Ammon's horn (tissue), 1 donor: ENCODE measurements around the gene FAN1.

Experiments
- DNase-seq: peaks from one replicate; pipeline ENCODE4 v3.0.0-alpha.2; 2016; ENCODE audit warnings: low spot score

Gene FAN1

GRCh38 chr15:30921106-30921505, 17.4 kb downstream of the FAN1 start:
- DNase-seq, result no peak

- peak; percentile 84 for DNase-seq
These were observed 18.2 kb downstream of the FAN1 start for GRCh38 chr15:30921781-30922479.

- peak; percentile 95 for DNase-seq
These were observed 19.0 kb downstream of the FAN1 start for GRCh38 chr15:30922480-30923311.

DNA sequence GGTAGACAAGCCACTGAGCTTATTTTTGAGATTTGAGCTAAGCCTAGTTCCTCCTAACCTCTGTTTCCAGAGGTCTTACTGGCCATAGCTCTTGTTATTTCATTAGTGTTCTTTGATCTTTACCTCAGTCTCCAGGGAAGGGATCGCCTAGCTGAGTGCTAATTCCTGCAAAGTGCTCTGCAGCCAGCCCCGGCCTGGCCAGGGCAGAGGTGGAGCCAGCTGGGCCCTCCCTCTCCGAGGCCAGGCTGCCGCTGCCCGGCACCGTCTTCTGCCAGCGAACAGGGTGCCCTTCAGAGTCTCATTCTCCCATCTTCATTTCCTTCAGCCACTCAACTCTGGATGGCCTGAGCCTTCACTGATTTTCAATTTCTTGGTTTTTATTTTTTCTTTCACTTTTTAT, 19.7 kb downstream of the FAN1 start:
- peak; percentile 89 for DNase-seq

- no peak for DNase-seq
These were observed 20.6 kb downstream of the FAN1 start for GRCh38 chr15:30924353-30924752.

GRCh38 chr15:30925686-30926085, 22.0 kb downstream of the FAN1 start:
- DNase-seq, result no peak

DNA sequence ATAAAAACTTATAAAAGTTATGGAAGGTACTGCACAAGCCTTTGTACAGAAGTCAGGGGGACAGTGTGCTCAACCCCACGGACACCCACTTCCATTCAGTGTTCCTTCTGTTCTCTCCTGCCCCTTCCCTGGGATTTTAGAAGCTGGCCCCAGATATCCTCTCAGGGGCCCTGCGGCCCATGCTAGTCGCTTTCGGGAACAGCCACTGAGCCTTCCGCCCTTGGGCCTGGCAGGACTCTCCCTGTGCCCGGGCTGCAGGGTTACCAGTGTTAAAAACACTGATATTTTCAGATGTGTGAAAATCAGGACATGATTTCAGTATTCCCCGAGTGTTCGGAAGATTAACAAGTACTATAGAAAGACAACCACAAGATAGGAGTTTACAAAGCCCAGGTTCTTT, 22.4 kb downstream of the FAN1 start:
- no peak for DNase-seq

- no peak for DNase-seq
These were observed 23.5 kb downstream of the FAN1 start for GRCh38 chr15:30927148-30927761.

GRCh38 chr15:30928076-30928475, 24.4 kb downstream of the FAN1 start:
- DNase-seq, result no peak

- no peak for DNase-seq
These were observed 25.5 kb downstream of the FAN1 start for GRCh38 chr15:30929064-30929669.

GRCh38 chr15:30929982-30930381, 26.3 kb downstream of the FAN1 start:
- DNase-seq, result no peak

GRCh38 chr15:30930422-30930821, 26.7 kb downstream of the FAN1 start:
- DNase-seq, result no peak

DNA sequence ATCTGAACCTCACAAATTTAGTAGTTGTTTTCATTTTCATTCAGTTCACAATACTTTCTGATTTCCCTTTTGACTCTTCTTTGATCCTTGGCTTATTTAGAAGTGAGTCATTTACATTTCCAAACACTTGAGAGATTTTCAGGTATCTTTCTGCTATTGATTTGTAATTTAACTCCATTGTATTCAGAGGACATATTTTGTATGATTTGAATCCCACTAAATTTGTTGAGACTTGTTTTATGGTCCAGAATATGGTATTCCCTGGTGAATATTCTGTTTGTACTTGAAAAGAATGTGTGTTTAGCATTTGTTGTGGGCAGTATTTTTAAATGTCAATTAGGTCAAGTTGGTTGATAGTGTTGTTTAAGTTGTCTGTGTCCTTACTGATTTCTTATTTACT, 29.6 kb downstream of the FAN1 start:
- no peak for DNase-seq

GRCh38 chr15:30939161-30939560, 35.4 kb downstream of the FAN1 start:
- no peak for DNase-seq

DNA sequence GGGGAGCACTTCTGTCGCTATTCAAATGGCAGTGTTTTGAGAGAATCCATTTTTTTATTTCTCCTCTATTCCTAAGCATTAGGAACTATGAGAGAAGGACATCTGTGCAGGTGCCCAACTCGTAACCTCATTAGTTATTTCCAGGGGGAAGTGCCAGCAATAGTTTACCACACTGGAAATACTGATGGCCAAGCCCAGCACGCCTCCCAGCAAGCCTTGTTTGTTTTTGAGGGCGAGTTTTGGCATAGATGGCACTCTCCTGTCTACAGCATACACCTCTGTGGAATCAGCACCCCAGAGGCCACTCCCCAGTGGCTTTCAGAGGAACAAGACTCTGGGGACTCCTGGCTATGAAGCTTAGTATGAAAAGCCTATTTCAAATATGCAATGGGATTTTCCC, 36.6 kb downstream of the FAN1 start:
- no peak for DNase-seq

DNA sequence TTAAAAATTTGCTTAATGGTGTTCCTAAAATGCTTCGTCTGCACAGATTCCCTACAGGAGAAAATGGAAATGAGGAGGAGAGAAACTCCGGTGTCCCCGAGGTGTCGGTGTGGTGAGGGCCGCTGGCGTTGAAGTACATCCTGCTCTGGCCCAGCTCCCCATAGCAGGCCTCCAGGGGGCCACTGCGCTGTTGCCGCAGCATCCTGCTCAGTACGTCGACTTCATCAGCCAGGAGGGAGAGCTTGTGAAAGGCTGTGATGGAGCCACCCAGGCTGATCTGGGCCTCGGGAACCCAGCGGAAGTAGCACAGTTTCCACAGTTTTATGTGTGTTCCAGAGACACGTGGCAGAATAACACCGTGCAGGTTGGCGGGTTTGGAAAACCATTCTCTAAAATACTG, 37.8 kb downstream of the FAN1 start:
- DNase-seq, result no peak

GRCh38 chr15:30943654-30944335, 40.1 kb downstream of the FAN1 start:
- no peak for DNase-seq

DNA sequence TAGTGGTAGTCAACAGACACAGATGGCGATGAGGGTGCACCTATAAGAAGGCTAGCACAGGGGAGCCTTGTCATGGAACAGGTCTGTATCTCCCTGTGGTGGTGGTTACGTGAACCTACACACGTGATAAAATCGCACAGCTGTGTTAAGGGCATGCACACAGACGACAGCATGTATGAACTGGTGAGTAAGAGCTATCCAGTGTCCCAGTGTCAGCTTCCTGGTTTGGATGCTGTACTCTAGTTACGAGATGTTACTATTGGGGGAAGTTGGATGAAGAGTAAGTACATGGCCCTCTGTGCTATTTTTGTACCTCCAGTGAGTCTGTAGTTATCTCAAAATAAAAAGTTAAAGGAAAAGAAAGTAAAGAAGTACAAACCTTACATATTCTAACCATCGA, 49.5 kb downstream of the FAN1 start:
- no peak for DNase-seq

DNA sequence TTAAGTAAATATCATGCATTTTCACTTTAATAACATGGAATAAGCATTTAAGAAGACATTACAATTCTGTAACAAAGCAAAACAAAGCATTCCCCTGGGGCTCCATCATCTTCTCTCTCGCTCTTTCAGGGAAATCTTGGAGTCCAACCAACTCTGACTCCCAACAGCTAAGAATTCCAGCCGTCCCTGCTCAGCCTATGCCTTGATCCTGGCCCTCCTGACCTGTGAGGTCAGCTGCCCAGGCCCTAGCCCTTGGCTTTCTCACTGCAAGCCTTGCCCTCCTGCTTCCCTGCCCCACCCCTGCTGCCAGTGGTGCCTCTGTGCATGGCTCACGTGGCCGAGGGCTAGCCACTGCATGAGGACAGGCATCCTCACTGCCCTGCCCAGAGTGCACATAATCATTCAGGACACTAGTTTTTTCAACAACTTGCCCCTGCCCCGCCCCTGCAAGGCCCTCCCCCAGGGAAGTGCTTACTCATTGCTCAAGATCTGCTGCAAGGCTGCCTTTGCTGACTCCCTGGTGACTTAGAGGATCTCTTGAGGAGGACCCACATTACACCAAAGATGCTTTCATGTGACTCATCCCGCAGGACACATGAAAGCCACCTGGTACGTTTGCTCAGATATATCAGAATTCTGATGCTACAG, 50.1 kb downstream of the FAN1 start:
- DNase-seq, result no peak

DNA sequence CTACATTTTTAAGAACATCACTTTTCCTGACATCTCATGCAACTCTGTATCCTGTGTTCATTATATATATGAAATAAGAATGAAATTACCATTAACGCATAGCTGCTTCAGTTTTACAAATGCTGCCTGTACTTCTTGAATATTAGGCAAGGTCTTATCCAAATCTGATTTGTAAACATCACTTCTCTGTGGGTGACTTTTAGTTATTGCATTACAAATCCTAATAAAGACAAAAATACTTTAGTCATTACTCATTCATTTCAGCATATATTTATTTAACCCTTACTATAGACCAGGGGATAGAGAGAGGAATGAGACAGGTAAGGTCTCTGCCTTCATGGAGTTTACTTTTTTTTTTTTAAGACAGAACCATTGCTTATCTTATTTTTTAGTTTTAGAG, 51.0 kb downstream of the FAN1 start:
- no peak for DNase-seq
